H1 (cell line): Measurements from ENCODE around the gene GLCE. TPM values are rescaled to one million over a fixed set of nuclear protein-coding genes. Genes with fewer than 3 reads are reported as not detected.

Source experiments
- CTCF ChIA-PET: fragments of 300-600 bp; sonication (Branson Sonifier 250); formaldehyde crosslinking; loops from one replicate; lab custom pipeline; 2021; ENCODE audit not compliant: partially characterized antibody; lab: Charles Lee
- POLR2A ChIA-PET: fragments of 300-600 bp; sonication (Branson Sonifier 250); formaldehyde crosslinking; loops from one replicate; lab custom pipeline; 2021; ENCODE audit warnings: inconsistent platforms; ENCODE audit not compliant: partially characterized antibody; lab: Charles Lee
- DNase-seq, 2 experiments: peaks; one replicate each; pipeline versions ENCODE4 v3.0.0 to v3.0.0-alpha.2; 2010 to 2022; ENCODE audit warnings: low spot score in 2 of 2, low read depth in 1 of 2, mixed read lengths in 1 of 2
- FAIRE-seq: peaks from 2 replicates; lab custom pipeline; 2011; peaks lifted over from hg19 to GRCh38; lab: Jason Lieb, UNC
- H2AFZ ChIP-seq: 2 replicates; pipeline ENCODE4 v1.8.1; 2012; ENCODE audit warnings: low read length, inconsistent platforms
- H2AK5ac ChIP-seq: 2 replicates; pipeline ENCODE4 v1.6.1; 2013; ENCODE audit warnings: low read depth, low read length
- H2BK120ac ChIP-seq: replicated peaks from 2 replicates; pipeline ENCODE3; 2013; ENCODE audit warnings: low read depth, low read length, inconsistent platforms
- H2BK12ac ChIP-seq: 2 replicates; pipeline ENCODE4 v1.6.1; 2013; ENCODE audit warnings: low read depth, low read length
- H2BK15ac ChIP-seq: 2 replicates; pipeline ENCODE4 v1.6.1; 2013; ENCODE audit warnings: low read length
- H2BK20ac ChIP-seq: 2 replicates; pipeline ENCODE4 v1.6.1; 2013; ENCODE audit warnings: low read length
- H2BK5ac ChIP-seq: 2 replicates; pipeline ENCODE4 v1.6.1; 2013; ENCODE audit warnings: low read depth, low read length
- H3K14ac ChIP-seq: 2 replicates; pipeline ENCODE4 v1.6.1; 2013; ENCODE audit warnings: inconsistent platforms; ENCODE audit not compliant: insufficient read length
- H3K18ac ChIP-seq: 2 replicates; pipeline ENCODE4 v1.6.1; 2013; ENCODE audit warnings: low read length; ENCODE audit errors: extremely low read depth
- H3K23ac ChIP-seq: 2 replicates; pipeline ENCODE4 v1.6.1; 2013; ENCODE audit warnings: inconsistent platforms; ENCODE audit not compliant: insufficient read length
- H3K23me2 ChIP-seq: 2 replicates; pipeline ENCODE4 v1.6.1; 2013; ENCODE audit warnings: low read depth, low read length
- H3K27ac ChIP-seq: 2 replicates; pipeline ENCODE4 v1.6.1; 2011; ENCODE audit warnings: low read depth, low read length, inconsistent platforms
- H3K27me3 ChIP-seq, 4 experiments: replicated peaks in 1 of 4; 1 replicate in 1 of 4; 2 replicates in 3 of 4; pipeline versions ENCODE4 v1.6.1 to v1.8.1; 2011 to 2013; ENCODE audit warnings: low read length in 3 of 4, mild to moderate bottlenecking in 3 of 4, inconsistent platforms in 2 of 4, mixed read lengths in 2 of 4, moderate library complexity in 1 of 4; ENCODE audit not compliant: control insufficient read depth in 3 of 4, insufficient read depth in 3 of 4; ENCODE audit errors: extremely low read depth in 1 of 4
- H3K36me3 ChIP-seq, 4 experiments: 2 replicates each; pipeline versions ENCODE4 v1.6.1 to v1.8.1; 2011 to 2013; ENCODE audit warnings: mild to moderate bottlenecking in 4 of 4, low read length in 3 of 4, moderate library complexity in 2 of 4, control low read depth in 1 of 4, inconsistent platforms in 1 of 4; ENCODE audit not compliant: insufficient read depth in 4 of 4, control insufficient read depth in 2 of 4
- H3K4ac ChIP-seq: replicated peaks from 2 replicates; pipeline ENCODE3; 2013; ENCODE audit warnings: low read length, low read depth, mixed read lengths, inconsistent platforms; ENCODE audit not compliant: insufficient read length
- H3K4me1 ChIP-seq, 4 experiments: replicated peaks in 1 of 4; 1 replicate in 1 of 4; 2 replicates in 3 of 4; pipeline versions ENCODE4 v1.6.1 to v1.8.1; 2011 to 2013; ENCODE audit warnings: low read length in 3 of 4, inconsistent platforms in 2 of 4, mixed read lengths in 1 of 4; ENCODE audit not compliant: insufficient read depth in 4 of 4, control insufficient read depth in 3 of 4
- H3K4me2 ChIP-seq, 2 experiments: 2 replicates each; pipeline versions ENCODE4 v1.6.1 to v1.8.1; 2011 to 2013; ENCODE audit warnings: low read depth in 2 of 2, low read length in 2 of 2, control low read depth in 1 of 2, inconsistent platforms in 1 of 2, mild to moderate bottlenecking in 1 of 2; ENCODE audit not compliant: insufficient read depth in 1 of 2
- H3K4me3 ChIP-seq, 4 experiments: fragments of 200-600, 300-600 bp in 1 of 4; sonication (generic), shearing (Covaris generic), sonication (Bioruptor Twin) in 1 of 4; 2 replicates each; pipeline versions ENCODE4 v1.5.1 to v1.8.1; 2011 to 2016; ENCODE audit warnings: low read length in 4 of 4, low read depth in 3 of 4, control low read depth in 2 of 4, inconsistent platforms in 2 of 4, mild to moderate bottlenecking in 2 of 4, mixed read lengths in 1 of 4, moderate library complexity in 1 of 4; ENCODE audit not compliant: insufficient read depth in 2 of 4; ENCODE audit errors: extremely low read depth in 1 of 4
- H3K56ac ChIP-seq: replicated peaks from 2 replicates; pipeline ENCODE3; 2013; ENCODE audit warnings: low read depth, mild to moderate bottlenecking, mixed read lengths, low read length, inconsistent platforms; ENCODE audit not compliant: insufficient read length
- H3K79me1 ChIP-seq: 2 replicates; pipeline ENCODE4 v1.6.1; 2013; ENCODE audit warnings: low read depth, low read length, control low read depth
- H3K79me2 ChIP-seq, 2 experiments: 2 replicates each; pipeline versions ENCODE4 v1.6.1 to v1.8.1; 2012 to 2013; ENCODE audit warnings: low read length in 2 of 2, mild to moderate bottlenecking in 2 of 2, inconsistent platforms in 1 of 2; ENCODE audit not compliant: insufficient read depth in 2 of 2, control insufficient read depth in 1 of 2
- H3K9ac ChIP-seq, 4 experiments: replicated peaks in 1 of 4; 1 replicate in 1 of 4; 2 replicates in 3 of 4; pipeline versions ENCODE4 v1.6.1 to v1.8.1; 2011 to 2013; ENCODE audit warnings: low read depth in 3 of 4, low read length in 3 of 4, control low read depth in 2 of 4, mild to moderate bottlenecking in 2 of 4, moderate library complexity in 2 of 4, inconsistent platforms in 1 of 4; ENCODE audit errors: extremely low read depth in 1 of 4
- H3K9me3 ChIP-seq, 2 experiments: 2 replicates each; pipeline versions ENCODE4 v1.6.1 to v1.8.1; 2012 to 2013; ENCODE audit warnings: mild to moderate bottlenecking in 2 of 2, moderate library complexity in 2 of 2, control low read depth in 1 of 2, inconsistent platforms in 1 of 2, low read depth in 1 of 2, low read length in 1 of 2, mixed read lengths in 1 of 2; ENCODE audit not compliant: insufficient read depth in 2 of 2
- H4K20me1 ChIP-seq, 2 experiments: replicated peaks in 1 of 2; 2 replicates each; pipeline versions ENCODE3 to v1.8.1; 2011 to 2013; ENCODE audit warnings: inconsistent platforms in 2 of 2, low read length in 2 of 2, mild to moderate bottlenecking in 1 of 2; ENCODE audit not compliant: insufficient read depth in 2 of 2, control insufficient read depth in 1 of 2
- H4K5ac ChIP-seq: 2 replicates; pipeline ENCODE4 v1.6.1; 2013; ENCODE audit warnings: low read length, low read depth, mixed read lengths, inconsistent platforms; ENCODE audit not compliant: insufficient read length
- H4K8ac ChIP-seq: 2 replicates; pipeline ENCODE4 v1.8.0; 2013; ENCODE audit warnings: mild to moderate bottlenecking, moderate library complexity, low read length, inconsistent platforms; ENCODE audit not compliant: insufficient read depth; ENCODE audit errors: extremely low read depth
- H4K91ac ChIP-seq: replicated peaks from 2 replicates; pipeline ENCODE3; 2013; ENCODE audit warnings: low read length, mixed read lengths, inconsistent platforms; ENCODE audit not compliant: insufficient read length
- EGR1 ChIP-seq: IDR thresholded peaks from 2 replicates; pipeline ENCODE4 v1.6.1; 2011; ENCODE audit warnings: low read depth, low read length, borderline replicate concordance
- EZH2 ChIP-seq: fragments of 200-600 bp; sonication (generic); IDR thresholded peaks from 2 replicates; pipeline ENCODE4 v1.7.1; 2012; ENCODE audit warnings: low read depth, mild to moderate bottlenecking, moderate library complexity, low read length, inconsistent platforms; ENCODE audit not compliant: severe bottlenecking
- GTF2F1 ChIP-seq: IDR thresholded peaks from 2 replicates; pipeline ENCODE4 v1.6.1; 2012; ENCODE audit warnings: low read depth, low read length, improper control_type of control experiment, borderline replicate concordance
- RBBP5 ChIP-seq: IDR thresholded peaks from 2 replicates; pipeline ENCODE4 v1.7.1; 2012; ENCODE audit warnings: low read depth, mild to moderate bottlenecking, inconsistent platforms, low read length, moderate library complexity, borderline replicate concordance
- SIRT6 ChIP-seq: IDR thresholded peaks from one replicate; pipeline ENCODE4 v1.7.1; 2012; ENCODE audit warnings: low read length, inconsistent platforms
- TAF7 ChIP-seq: optimal IDR thresholded peaks from 2 replicates; pipeline ENCODE3; 2011; ENCODE audit warnings: low read depth, mild to moderate bottlenecking, inconsistent platforms, low read length, moderate library complexity, borderline replicate concordance
- TBP ChIP-seq: IDR thresholded peaks from 2 replicates; pipeline ENCODE4 v1.6.1; 2011; ENCODE audit warnings: low read depth, low read length, improper control_type of control experiment
- WGBS, 2 experiments: shearing (Covaris generic) in 1 of 2; methylation state at CpG; one replicate each; pipeline versions ENCODE4 v1.1.6 to v1.1.7; 2013 to 2015; ENCODE audit warnings: low lambda C conversion rate in 2 of 2, mixed read lengths in 2 of 2, inconsistent platforms in 1 of 2, low coverage in 1 of 2, missing lambda C conversion rate in 1 of 2; ENCODE audit not compliant: insufficient replicate concordance in 2 of 2, insufficient coverage in 1 of 2, insufficient read length in 1 of 2; ENCODE audit errors: extremely low coverage in 1 of 2, missing lambda C conversion rate in 1 of 2; 5-methylcytosine and 5-hydroxymethylcytosine counted together
- polyA plus RNA-seq, 7 experiments: library from polyadenylated mRNA; depleted of rRNA in 3 of 7; stranded (reverse) in 5 of 7; unstranded in 2 of 7; fragments of >200 nt in 5 of 7; fragments of 200-250 nt in 2 of 7; gene quantifications; 1 replicate in 5 of 7; 2 replicates in 1 of 7; 4 replicates in 1 of 7; pipeline versions ENCODE4 v1.2.1 to v1.2.3, GENCODE V29; 2011 to 2013; ENCODE audit warnings: missing spikeins in 2 of 7, mixed read lengths in 2 of 7
- total RNA-seq: library from RNA; stranded (reverse); fragmentation: NEBNext Ultra II Directional; extraction: Animal tissue kit (Norgen Biotek cat#: 25700); gene quantifications from 2 replicates; pipeline ENCODE4 v1.2.1, GENCODE V29; 2021

Gene GLCE
- total and polyA plus RNA-seq, 2 of the 8 experiments (the other 6 are each of a cell fraction or from before 2014, with no cell fraction given): 17.1 to 22.7 TPM

GRCh38 chr15:69134791-69135190 is 25.6 kb upstream of the GLCE start:
- Histone ChIP-seq H2BK20ac (no peak overlapping the region), H2AFZ (no peak overlapping the region), H2AK5ac (no peak overlapping the region)
- TF ChIP-seq GTF2F1: no peak
- no peak for TF ChIP-seq TAF7
- TF ChIP-seq RBBP5: no peak
- TF ChIP-seq SIRT6: no peak
- TF ChIP-seq EZH2: no peak
- TF ChIP-seq EGR1: no peak
- no peak for TF ChIP-seq TBP
- TF ChIP-seq, all 59 proteins: peak for 0
- no peak overlapping the region for H3K18ac ChIP-seq
- H3K4me2 ChIP-seq: no peak overlapping the region
- no peak overlapping the region for H3K9ac ChIP-seq
- no peaks in the 10 kb centered on the region for H3K36me3 ChIP-seq
- no peak overlapping the region for H2BK12ac ChIP-seq
- H3K56ac ChIP-seq: no peak overlapping the region
- ChIA-PET CTCF (interaction anchor here (2.0 kb wide), 1 partner anchor 77 kb away, joined by 4 read pairs; no protein-coding TSS in a partner anchor), POLR2A (no interaction called here)
- H4K5ac ChIP-seq: no peak overlapping the region
- WGBS, 2 experiments: 76% methylated on average over 2 of the region's 2 CpGs; no CpG with 5 or more reads in 1 of the 2 experiments
- no peak overlapping the region for H2BK120ac ChIP-seq
- H4K8ac ChIP-seq: no peak overlapping the region
- no peak overlapping the region for H3K4me3 ChIP-seq
- H3K79me1 ChIP-seq: no peaks in the 10 kb centered on the region
- H3K14ac ChIP-seq: no peak overlapping the region
- H2BK15ac ChIP-seq: no peak overlapping the region
- H3K9me3 ChIP-seq: no peaks in the 10 kb centered on the region
- H4K91ac ChIP-seq: no peak overlapping the region
- H3K4ac ChIP-seq: no peak overlapping the region
- H3K27ac ChIP-seq: no peak overlapping the region
- no peak overlapping the region for H3K23ac ChIP-seq
- H3K4me1 ChIP-seq: peaks cover 0 to 10% (median 7%) of the 10 kb centered on the region in 4 experiments; a peak in 5 of 7 replicates
- H2BK5ac ChIP-seq: no peak overlapping the region
- FAIRE-seq: no peak
- H4K20me1 ChIP-seq: no peaks in the 10 kb centered on the region
- H3K79me2 ChIP-seq: no peaks in the 10 kb centered on the region
- H3K27me3 ChIP-seq: no peaks in the 10 kb centered on the region; a peak in 2 of 7 replicates
- DNase-seq: no peak
- no peaks in the 10 kb centered on the region for H3K23me2 ChIP-seq
